ENCODE measurements around the gene POLR3K.
"Not testable (repeated sequence)": the region's sequence is repeated elsewhere in the genome, so short reads cannot be mapped to it uniquely, and the experiment has no call there.

Gene POLR3K

GRCh38 chr16:42691-43090 lies 10.7 kb downstream of the POLR3K start:
- no peak for DNase-seq (ENCODE audit: low read depth in 2 of 2)

DNA sequence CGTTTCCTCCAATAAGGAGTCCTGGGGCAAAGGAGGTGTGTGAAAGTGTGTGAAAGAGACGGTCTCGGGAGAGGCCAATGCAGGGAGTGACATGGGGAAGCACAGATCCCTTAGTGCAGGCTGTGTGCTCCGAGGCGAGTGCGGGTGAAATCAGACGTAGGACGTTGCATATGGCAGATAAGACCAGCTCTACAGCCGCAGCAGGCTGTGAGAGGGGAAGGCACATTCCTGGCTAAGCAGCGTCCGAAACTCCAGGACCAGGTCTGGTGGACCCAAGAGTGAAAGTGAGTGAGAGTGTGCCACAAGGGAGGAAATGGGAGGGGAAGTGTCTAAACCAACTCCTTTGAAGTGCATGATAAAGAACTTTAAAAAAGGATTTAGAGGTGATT lies 11.3 kb downstream of the POLR3K start:
- DNase-seq (ENCODE audit: low read depth in 2 of 2) = no peak

GRCh38 chr16:41439-42068 lies 11.9 kb downstream of the POLR3K start:
- DNase-seq (ENCODE audit: low read depth in 2 of 2) = no peak

DNA sequence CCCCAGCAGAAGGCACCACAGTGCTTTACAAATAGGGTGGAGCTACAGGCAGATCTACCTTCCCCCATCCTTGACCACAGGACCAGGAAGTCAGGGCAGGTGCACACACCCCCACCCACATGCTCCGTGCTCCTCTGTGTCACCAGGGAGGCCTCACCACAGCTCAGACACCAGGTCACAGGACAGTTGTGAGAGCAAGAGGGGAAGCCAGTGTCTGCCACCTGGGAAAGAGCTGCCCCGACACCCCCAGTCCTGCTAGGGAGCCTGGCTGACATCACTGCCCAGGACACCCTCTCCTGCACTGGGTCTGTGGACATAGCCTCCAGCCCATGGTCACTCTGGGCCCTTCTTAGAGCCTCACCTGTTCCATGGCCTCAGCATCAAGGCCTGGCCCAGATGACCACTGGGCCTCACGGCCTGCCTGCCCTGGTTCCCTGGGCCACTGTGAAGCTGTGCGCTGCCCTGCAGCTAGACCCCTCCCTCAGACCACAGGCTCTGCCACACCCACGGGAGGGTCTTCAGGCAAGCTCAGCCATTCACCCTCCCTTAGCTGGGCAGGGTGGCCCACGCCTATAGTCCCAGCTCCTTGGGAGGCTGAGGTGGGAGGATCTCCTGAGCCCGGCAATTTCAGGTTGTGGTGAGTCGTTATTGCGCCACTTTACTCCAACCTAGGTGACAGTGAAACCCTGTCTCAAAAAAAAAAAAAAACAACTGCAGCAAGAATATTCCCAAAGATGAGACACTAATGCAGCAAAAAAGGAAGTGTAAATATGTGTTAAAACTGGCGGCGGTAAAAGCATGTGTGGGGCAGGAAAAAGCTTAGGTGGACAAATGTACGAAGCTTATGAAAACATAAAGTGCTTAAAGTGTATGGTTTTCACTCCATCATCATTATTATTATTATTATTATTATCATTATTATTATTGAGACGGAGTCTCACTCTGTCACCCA lies 14.2 kb downstream of the POLR3K start:
- DNase-seq (ENCODE audit: low read depth in 2 of 2) = no peak

DNA sequence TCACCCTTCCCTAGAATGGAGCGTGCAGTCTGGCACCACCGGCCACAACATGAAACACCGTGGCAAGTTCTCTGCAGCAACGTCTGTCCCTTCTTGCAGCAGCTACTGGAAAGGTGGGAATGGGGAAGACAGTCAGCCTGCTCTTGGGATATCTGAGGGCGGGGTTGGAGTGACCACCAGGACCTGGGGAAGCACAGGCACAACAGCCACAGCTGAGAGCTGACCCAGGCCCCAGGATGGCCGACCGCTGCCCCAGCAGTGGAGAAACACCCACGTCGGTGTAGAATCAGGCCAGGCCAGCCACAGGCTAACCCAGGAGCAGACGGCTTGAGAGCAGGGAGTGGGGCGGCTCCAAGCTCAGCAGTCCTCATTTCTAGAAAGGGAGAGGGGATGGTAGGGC lies 15.2 kb downstream of the POLR3K start:
- DNase-seq (ENCODE audit: low read depth in 2 of 2) = not testable (repeated sequence)

DNA sequence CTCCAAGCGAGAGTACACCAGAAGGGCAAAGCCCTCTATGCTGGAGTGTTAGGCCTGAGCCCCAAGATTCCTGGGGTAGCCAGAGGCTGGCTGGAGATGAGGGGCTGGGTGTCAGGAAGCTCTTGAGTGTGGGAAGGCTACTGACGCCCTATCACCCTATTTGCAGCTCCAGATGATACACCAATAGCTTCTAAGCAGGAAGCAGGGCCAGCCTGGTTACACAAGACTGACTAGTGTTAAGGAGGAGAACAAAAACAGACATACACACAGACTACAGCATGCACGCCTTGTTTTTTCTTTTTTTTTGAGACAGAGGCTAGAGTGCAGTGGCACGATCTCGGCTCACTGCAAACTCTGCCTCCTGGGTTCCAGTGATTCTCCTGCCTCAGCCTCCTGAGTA lies 15.9 kb downstream of the POLR3K start:
- DNase-seq (ENCODE audit: low read depth in 2 of 2) = no peak

DNA sequence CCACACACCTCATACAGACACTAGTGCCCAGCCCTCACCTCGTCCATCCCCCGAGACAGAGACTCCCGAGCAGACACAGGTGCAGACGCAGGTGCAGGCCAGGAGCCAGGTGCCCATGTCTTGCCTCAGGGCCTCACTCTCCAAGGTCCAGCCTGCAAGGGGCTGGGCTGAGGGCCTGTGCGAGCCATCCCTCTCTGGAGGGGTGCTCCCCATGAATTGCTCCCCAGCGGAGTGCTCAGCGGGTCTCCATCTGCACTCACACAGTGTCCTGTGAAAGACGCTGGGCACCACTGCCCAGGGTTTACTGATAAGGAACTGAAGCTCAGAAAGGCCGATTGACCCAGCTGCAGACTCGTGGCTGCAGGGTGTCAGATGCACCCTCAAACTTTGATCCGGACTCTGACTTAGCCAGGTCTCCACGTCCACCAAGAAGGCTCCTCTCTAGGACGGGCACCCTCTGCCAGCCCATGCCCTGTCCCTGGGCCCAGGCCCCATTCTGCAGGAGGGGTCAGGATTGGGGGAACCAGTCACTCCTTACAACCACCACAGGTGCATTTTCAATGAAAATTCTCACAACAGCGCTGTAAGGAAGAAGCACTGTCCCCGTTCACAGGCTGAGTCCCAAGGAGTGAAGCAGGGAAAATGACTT lies 16.9 kb downstream of the POLR3K start:
- no peak for DNase-seq (ENCODE audit: low read depth in 2 of 2)

DNA sequence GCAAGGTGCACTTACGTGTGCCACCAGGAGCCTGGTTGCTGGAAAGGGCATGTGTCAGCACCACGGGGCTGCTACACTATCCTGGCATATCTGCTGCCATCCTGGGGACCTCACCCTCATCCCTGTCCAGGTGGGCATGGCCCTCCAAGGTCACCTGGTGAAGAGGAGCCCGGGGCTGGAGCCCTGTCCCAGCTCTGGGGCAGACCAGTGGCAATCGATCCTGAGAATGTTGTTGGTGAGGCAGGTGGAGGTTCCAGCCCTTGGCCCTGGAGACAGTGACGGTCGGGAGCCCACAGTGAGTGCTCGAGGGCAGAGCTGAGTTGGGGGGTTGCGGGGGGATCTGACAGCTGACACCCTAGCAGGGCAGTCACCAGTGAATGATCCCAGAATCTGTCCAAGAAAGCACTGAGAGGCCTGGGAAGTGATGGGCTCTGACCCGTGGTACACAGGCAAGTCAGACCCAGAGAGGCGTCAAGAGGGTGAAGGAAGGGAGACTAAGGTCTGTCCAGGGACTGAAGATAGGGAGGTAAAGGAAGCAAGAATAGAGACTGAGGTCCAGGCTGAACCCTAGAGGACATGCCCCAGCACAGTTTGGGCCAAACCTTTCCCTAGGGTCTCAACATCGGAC lies 17.6 kb downstream of the POLR3K start:
- DNase-seq (ENCODE audit: low read depth in 2 of 2) = no peak

- DNase-seq (ENCODE audit: low read depth in 2 of 2) = no peak
Observed at GRCh38 chr16:35011-35677, 18.3 kb downstream of the POLR3K start.

GRCh38 chr16:34648-34987 lies 18.8 kb downstream of the POLR3K start:
- no peak for DNase-seq (ENCODE audit: low read depth in 2 of 2)

- DNase-seq (ENCODE audit: low read depth in 2 of 2) = no peak
Observed at GRCh38 chr16:33877-34647, 19.3 kb downstream of the POLR3K start.

GRCh38 chr16:33154-33876 lies 20.1 kb downstream of the POLR3K start:
- not testable (repeated sequence) for DNase-seq (ENCODE audit: low read depth in 2 of 2)

DNA sequence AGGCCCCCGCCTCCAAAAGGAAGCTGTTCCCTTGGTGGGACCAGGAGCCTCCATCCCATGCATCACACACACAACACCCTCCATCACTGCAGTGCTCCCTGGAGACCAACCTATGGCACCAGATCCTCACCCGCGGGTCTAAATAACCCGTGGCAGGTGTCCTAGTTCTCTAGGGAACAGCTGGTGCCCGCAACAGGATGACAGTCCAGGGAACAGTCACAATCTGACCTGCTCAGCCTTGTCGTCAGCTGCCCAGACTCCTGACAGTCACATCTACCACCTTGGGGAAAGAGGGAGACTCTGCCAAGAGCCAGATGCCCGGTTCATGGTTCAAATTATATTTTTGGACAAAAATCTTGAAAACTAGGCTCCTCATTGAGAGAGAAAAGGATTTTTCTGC lies 22.8 kb downstream of the POLR3K start:
- not testable (repeated sequence) for DNase-seq (ENCODE audit: low read depth in 2 of 2)

GRCh38 chr16:25926-26348 lies 27.5 kb downstream of the POLR3K start:
- DNase-seq (ENCODE audit: low read depth in 2 of 2) = not testable (repeated sequence)

DNA sequence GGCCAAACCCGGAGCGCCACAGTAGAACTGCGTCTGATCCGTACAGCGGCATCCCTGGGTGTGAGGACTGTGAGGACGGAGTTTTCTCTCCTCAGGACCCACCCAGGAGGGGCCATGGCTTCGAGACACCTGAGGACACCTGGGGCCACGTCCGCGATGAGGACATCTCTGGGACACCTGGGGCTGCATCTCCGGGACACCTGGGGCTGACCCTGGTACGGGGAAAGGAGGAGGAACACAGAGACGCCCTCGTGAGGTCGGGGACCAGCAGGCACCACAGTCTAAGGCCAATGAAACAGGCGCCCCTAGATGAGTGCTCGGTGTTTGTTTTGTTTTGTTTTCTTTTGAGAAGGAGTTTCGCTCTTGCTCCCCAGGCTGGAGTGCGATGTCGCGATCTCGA lies 29.3 kb downstream of the POLR3K start:
- not testable (repeated sequence) for DNase-seq (ENCODE audit: low read depth in 2 of 2)

DNA sequence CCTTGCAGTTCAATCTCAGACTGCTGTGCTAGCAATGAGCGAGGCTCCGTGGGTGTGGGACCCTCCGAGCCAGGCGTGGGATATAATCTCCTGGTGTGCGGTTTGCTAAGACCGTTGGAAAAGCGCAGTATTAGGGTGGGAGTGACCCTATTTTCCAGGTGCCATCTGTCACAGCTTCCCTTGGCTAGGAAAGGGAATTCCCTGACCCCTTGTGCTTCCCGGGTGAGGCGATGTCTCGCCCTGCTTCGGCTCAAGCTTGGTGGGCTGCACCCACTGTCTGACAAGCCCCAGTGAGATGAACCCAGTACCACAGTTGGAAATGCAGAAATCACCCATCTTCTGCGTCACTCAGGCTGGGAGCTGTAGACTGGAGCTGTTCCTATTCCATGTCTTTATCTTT lies 32.5 kb downstream of the POLR3K start:
- DNase-seq (ENCODE audit: low read depth in 2 of 2) = not testable (repeated sequence)

- DNase-seq (ENCODE audit: low read depth in 2 of 2) = not testable (repeated sequence)
Observed at GRCh38 chr16:17062-17765, 36.2 kb downstream of the POLR3K start.

DNA sequence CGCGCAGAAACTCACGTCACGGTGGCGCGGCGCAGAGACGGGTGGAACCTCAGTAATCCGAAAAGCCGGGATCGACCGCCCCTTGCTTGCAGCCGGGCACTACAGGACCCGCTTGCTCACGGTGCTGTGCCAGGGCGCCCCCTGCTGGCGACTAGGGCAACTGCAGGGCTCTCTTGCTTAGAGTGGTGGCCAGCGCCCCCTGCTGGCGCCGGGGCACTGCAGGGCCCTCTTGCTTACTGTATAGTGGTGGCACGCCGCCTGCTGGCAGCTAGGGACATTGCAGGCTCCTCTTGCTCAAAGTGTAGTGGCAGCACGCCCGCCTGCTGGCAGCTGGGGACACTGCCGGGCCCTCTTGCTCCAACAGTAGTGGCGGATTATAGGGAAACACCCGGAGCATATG lies 42.6 kb downstream of the POLR3K start:
- peak; percentile 58 to 76 for DNase-seq (ENCODE audit: low read depth in 2 of 2)

GRCh38 chr16:9903-10665 lies 43.3 kb downstream of the POLR3K start:
- no peak for DNase-seq (ENCODE audit: low read depth in 2 of 2)
